Left ventricle myocardium inferior (tissue), 1 donor: ENCODE measurements around the gene GOLPH3. TPM values are rescaled to one million over a fixed set of nuclear protein-coding genes. Genes with fewer than 3 reads are reported as not detected.
A peak's percentile ranks its signal among the peaks of the same experiment; 100 is the strongest.

Experiments used
- DNase-seq: peaks from one replicate; pipeline ENCODE4 v3.0.0-alpha.2; 2020
- H3K27ac ChIP-seq: fragments of 200-600 bp; replicated peaks from 2 replicates; pipeline ENCODE4 v1.8.0; 2021
- H3K27me3 ChIP-seq: fragments of 200-600 bp; 2 replicates; pipeline ENCODE4 v1.8.0; 2021; ENCODE audit warnings: low read depth
- H3K36me3 ChIP-seq: fragments of 200-600 bp; 2 replicates; pipeline ENCODE4 v1.8.0; 2021
- H3K4me1 ChIP-seq: fragments of 200-600 bp; 2 replicates; pipeline ENCODE4 v1.8.0; 2021
- H3K4me3 ChIP-seq: fragments of 200-600 bp; 2 replicates; pipeline ENCODE4 v1.8.0; 2021; ENCODE audit warnings: mild to moderate bottlenecking, moderate library complexity
- H3K9me3 ChIP-seq: fragments of 200-600 bp; replicated peaks from 2 replicates; pipeline ENCODE4 v1.8.0; 2021
- CTCF ChIP-seq: fragments of 200-600 bp; IDR thresholded peaks from 2 replicates; pipeline ENCODE4 v1.8.0; 2021; ENCODE audit warnings: antibody characterized with exemption, mild to moderate bottlenecking, borderline replicate concordance
- intact Hi-C: fragments of 100-400 bp; cut with micrococcal nuclease; formaldehyde crosslinking; loops from one replicate; pipeline ENCODE4 v1.11.0; 2022
- total RNA-seq: library from RNA; stranded (reverse); fragmentation: NEBNext Ultra II Directional; extraction: Animal tissue kit (Norgen Biotek cat#: 25700); gene quantifications from one replicate; pipeline ENCODE4 v1.2.1, GENCODE V29; 2021
- donor health status: DM: no; HTN: yes; CAD: no; lungs with severe emphysema.

Gene GOLPH3
- total RNA-seq, 1 donor from 2014 or later, result 42.8 TPM

DNA sequence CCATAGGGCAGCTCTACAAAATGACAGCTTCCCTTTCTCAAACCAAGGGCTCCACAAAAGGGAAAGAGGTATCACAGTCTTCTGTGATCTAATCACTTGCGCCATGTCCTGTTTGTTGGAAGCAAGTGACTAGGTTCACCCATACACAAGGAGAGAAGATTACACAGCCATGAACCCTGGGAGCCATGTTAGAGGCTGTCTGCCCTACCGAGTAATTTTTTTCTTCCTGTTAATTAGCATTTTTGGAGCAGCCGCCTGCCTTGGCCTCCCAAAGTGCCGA is 33.2 kb upstream of the GOLPH3 start:
- no peak for TF ChIP-seq CTCF
- Histone ChIP-seq H3K27me3 (no peaks in the 10 kb centered on the region), H3K27ac (no peak overlapping the region), H3K4me3 (no peak overlapping the region), H3K36me3 (no peaks in the 10 kb centered on the region), H3K4me1 (peaks cover 23% of the 10 kb centered on the region), H3K9me3 (no peaks in the 10 kb centered on the region)
- no peak for DNase-seq
- intact Hi-C loops, result no loop called here

DNA sequence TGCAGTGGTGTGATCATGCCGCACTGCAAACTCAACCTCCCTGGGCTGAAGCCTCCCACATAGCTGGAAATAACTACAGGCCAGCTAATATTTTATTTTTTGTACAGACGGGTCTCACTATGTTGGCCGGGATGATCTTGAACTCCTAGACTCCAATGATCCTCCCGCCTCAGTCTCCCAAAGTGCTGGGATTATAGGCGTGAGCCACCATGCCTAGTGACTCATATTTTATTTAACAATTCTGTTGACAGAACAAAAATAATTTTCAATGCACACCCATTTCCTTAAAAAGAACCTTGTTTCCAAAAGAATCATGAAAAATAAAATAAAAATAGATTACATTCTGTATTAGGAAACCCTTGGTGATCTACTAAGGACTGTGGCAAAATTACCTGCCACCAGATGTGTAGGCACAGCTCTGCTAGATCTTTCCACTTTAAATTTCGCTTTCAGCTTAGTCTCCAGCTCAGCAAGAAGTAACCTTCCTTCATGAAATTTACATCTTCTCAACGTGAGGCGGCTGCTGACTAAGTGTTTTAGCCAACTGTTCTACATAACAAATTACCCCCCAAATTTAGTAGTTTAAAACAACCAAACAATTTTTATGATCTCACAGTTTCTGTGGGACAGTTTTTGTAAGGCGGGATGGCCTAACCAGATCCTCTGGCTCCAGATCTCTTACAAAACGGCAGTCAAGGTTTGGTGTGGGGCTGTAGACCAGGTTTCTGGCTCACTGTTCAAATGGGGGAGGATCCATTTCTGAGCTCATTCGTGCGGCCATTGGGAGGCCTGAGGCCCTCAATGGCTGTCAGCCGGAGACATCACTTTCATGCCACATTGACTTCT is 32.6 kb upstream of the GOLPH3 start:
- intact Hi-C loops, result no loop called here
- TF ChIP-seq CTCF, result no peak
- no peak for DNase-seq
- no peak overlapping the region for H3K27ac ChIP-seq
- H3K9me3 ChIP-seq, result no peaks in the 10 kb centered on the region
- no peaks in the 10 kb centered on the region for H3K36me3 ChIP-seq
- peaks cover 23% of the 10 kb centered on the region for H3K4me1 ChIP-seq
- H3K4me3 ChIP-seq, result no peak overlapping the region
- no peaks in the 10 kb centered on the region for H3K27me3 ChIP-seq

GRCh38 chr5:32206053-32206452 is 31.9 kb upstream of the GOLPH3 start:
- TF ChIP-seq CTCF, result no peak
- Histone ChIP-seq H3K9me3 (no peaks in the 10 kb centered on the region), H3K36me3 (no peaks in the 10 kb centered on the region), H3K27me3 (no peaks in the 10 kb centered on the region), H3K27ac (no peak overlapping the region), H3K4me1 (peaks cover 25% of the 10 kb centered on the region), H3K4me3 (no peak overlapping the region)
- intact Hi-C loops, result no loop called here
- no peak for DNase-seq

DNA sequence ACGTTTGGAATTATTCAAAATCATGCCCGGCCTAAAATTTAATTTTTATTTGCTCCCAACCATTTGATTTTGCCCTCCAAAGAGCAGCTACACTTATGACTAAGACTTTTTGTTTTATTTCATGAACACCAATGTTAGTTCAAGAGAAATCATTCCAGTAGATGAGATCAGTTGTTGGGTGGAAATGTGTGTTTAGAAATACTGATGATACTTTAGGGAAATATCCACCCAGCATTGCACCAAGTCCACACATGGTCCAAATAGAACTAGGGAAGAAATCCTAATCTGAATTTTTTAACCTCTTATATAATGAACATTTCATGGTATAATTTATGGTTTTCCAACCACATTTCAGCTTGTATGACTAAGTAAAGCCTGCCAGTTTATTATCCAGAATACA is 28.3 kb upstream of the GOLPH3 start:
- no peaks in the 10 kb centered on the region for H3K27me3 ChIP-seq
- no peak for DNase-seq
- H3K27ac ChIP-seq, result peak overlapping the region; percentile 14
- intact Hi-C loops, result no loop called here
- no peaks in the 10 kb centered on the region for H3K9me3 ChIP-seq
- TF ChIP-seq CTCF, result no peak
- H3K4me3 ChIP-seq, result no peak overlapping the region
- no peaks in the 10 kb centered on the region for H3K36me3 ChIP-seq
- H3K4me1 ChIP-seq, result peaks cover 30% of the 10 kb centered on the region

DNA sequence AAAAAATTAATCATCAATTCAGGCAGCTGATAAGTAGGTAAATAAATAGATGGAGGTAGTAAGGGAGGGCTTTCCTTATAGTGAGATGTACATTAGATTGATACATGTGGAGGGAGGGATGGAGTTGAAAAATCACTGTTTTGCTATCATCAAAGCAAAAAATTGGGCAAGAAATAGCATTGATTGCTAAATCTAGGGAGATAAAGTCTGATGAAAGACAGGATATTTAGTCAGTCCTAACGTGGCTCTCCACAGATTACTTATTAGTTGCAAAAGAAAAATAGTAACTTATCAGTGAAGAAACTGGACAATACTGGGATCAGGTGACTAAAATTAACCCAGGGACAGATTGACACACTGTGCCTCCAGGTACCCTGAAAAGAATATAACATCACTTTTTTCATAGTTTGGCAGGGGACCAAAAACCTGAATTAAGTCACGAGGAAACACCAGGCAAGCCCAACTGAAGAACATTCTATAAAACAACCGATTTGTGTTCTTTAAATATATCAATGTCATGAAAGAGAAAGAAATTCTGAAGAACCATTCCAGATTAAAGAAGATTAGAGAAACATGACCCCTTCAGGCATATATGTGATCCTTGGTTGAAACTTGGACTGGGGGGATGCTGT is 27.1 kb upstream of the GOLPH3 start:
- intact Hi-C loops, result no loop called here
- no peak overlapping the region for H3K27ac ChIP-seq
- no peak for TF ChIP-seq CTCF

More for the DNA sequence above, 27.1 kb upstream of the GOLPH3 start:
- Histone ChIP-seq H3K4me1 (peaks cover 30% of the 10 kb centered on the region), H3K9me3 (no peaks in the 10 kb centered on the region), H3K27me3 (no peaks in the 10 kb centered on the region), H3K4me3 (no peak overlapping the region), H3K36me3 (no peaks in the 10 kb centered on the region)
- no peak for DNase-seq
